A673 (cell line): ENCODE results near the gene EXOC4.

Experiments
- EZH2 ChIP-seq: fragments of 200-600 bp; sonication (generic); IDR thresholded peaks from 2 replicates; pipeline ENCODE4 v1.6.1; 2017; ENCODE audit warnings: borderline replicate concordance, low read depth, mild to moderate bottlenecking, mixed read lengths, antibody characterized with exemption, low read length; ENCODE audit not compliant: poor library complexity, severe bottlenecking
- TF ChIP-seq, protein P1 (sequence below): fragments of 300-800, 200-600 bp; sonication (generic); conservative IDR thresholded peaks from 2 replicates; pipeline ENCODE4 v1.5.1; 2017; ENCODE audit warnings: low read depth, mild to moderate bottlenecking, antibody characterized with exemption, low read length, moderate library complexity, mixed read lengths

- no peak for TF ChIP-seq EZH2
- TF ChIP-seq, protein P1, sequence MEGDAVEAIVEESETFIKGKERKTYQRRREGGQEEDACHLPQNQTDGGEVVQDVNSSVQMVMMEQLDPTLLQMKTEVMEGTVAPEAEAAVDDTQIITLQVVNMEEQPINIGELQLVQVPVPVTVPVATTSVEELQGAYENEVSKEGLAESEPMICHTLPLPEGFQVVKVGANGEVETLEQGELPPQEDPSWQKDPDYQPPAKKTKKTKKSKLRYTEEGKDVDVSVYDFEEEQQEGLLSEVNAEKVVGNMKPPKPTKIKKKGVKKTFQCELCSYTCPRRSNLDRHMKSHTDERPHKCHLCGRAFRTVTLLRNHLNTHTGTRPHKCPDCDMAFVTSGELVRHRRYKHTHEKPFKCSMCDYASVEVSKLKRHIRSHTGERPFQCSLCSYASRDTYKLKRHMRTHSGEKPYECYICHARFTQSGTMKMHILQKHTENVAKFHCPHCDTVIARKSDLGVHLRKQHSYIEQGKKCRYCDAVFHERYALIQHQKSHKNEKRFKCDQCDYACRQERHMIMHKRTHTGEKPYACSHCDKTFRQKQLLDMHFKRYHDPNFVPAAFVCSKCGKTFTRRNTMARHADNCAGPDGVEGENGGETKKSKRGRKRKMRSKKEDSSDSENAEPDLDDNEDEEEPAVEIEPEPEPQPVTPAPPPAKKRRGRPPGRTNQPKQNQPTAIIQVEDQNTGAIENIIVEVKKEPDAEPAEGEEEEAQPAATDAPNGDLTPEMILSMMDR: no peak
These were observed 176.5 kb downstream of the EXOC4 start for GRCh38 chr7:133429371-133429770.
